NCI-H1694 treated with DMSO at 0.1 percent for 48 hours (cell line): ENCODE data around the gene PTPRR.

Experiments
- DNase-seq: peaks from one replicate; lab custom pipeline; 2025; lab: John Stamatoyannopoulos, UW

The PTPRR gene

GRCh38 chr12:70795608-70796007, 124.9 kb downstream of the PTPRR start:
- DNase-seq, result no peak

GRCh38 chr12:70794131-70794530, 126.4 kb downstream of the PTPRR start:
- DNase-seq, result no peak

- DNase-seq, result no peak
Observed at GRCh38 chr12:70788774-70789173, 131.8 kb downstream of the PTPRR start.

GRCh38 chr12:70787612-70788011, 132.9 kb downstream of the PTPRR start:
- no peak for DNase-seq

GRCh38 chr12:70785896-70786295, 134.6 kb downstream of the PTPRR start:
- no peak for DNase-seq

- DNase-seq, result no peak
Observed at GRCh38 chr12:70784042-70784668, 136.4 kb downstream of the PTPRR start.

GRCh38 chr12:70783455-70783854, 137.1 kb downstream of the PTPRR start:
- DNase-seq, result no peak

GRCh38 chr12:70779250-70779649, 141.3 kb downstream of the PTPRR start:
- DNase-seq, result no peak

GRCh38 chr12:70774055-70774454, 146.5 kb downstream of the PTPRR start:
- no peak for DNase-seq

- no peak for DNase-seq
Observed at GRCh38 chr12:70772836-70773235, 147.7 kb downstream of the PTPRR start.

- no peak for DNase-seq
Observed at GRCh38 chr12:70771581-70771980, 149.0 kb downstream of the PTPRR start.

- no peak for DNase-seq
Observed at GRCh38 chr12:70763666-70764065, 156.9 kb downstream of the PTPRR start.

- no peak for DNase-seq
Observed at GRCh38 chr12:70762000-70762399, 158.5 kb downstream of the PTPRR start.

GRCh38 chr12:70759161-70759918, 161.2 kb downstream of the PTPRR start:
- DNase-seq, result no peak

- no peak for DNase-seq
Observed at GRCh38 chr12:70758494-70758845, 162.1 kb downstream of the PTPRR start.

- no peak for DNase-seq
Observed at GRCh38 chr12:70757830-70758493, 162.6 kb downstream of the PTPRR start.

GRCh38 chr12:70756791-70757190, 163.7 kb downstream of the PTPRR start:
- no peak for DNase-seq

- no peak for DNase-seq
Observed at GRCh38 chr12:70756118-70756517, 164.4 kb downstream of the PTPRR start.

GRCh38 chr12:70754330-70754741, 166.2 kb downstream of the PTPRR start:
- no peak for DNase-seq

- DNase-seq, result no peak
Observed at GRCh38 chr12:70752327-70752726, 168.2 kb downstream of the PTPRR start.

- DNase-seq, result no peak
Observed at GRCh38 chr12:70749931-70750330, 170.6 kb downstream of the PTPRR start.

GRCh38 chr12:70748809-70749208, 171.7 kb downstream of the PTPRR start:
- no peak for DNase-seq
